Neural cell (in vitro differentiated cells): ENCODE measurements around the gene CLNK.

ENCODE experiments used
- EP300 ChIP-seq: fragments of 450-650 bp; conservative IDR thresholded peaks from 2 replicates; pipeline ENCODE4 v1.6.1; 2014; ENCODE audit warnings: antibody characterized with exemption, mild to moderate bottlenecking, moderate library complexity; ENCODE audit not compliant: poor library complexity, severe bottlenecking
- EZH2 ChIP-seq: fragments of 200-600, 300-800 bp; shearing (Covaris generic), sonication (generic); IDR thresholded peaks from 2 replicates; pipeline ENCODE4 v1.6.1; 2014; ENCODE audit warnings: antibody characterized with exemption, low read length, borderline replicate concordance, mild to moderate bottlenecking; ENCODE audit not compliant: insufficient read depth, poor library complexity, severe bottlenecking
- POLR2AphosphoS5 ChIP-seq: IDR thresholded peaks from 2 replicates; pipeline ENCODE4 v1.6.1; 2012
- RAD21 ChIP-seq: fragments of 450-650 bp; conservative IDR thresholded peaks from 2 replicates; pipeline ENCODE4 v1.6.1; 2014; ENCODE audit warnings: antibody characterized with exemption, mild to moderate bottlenecking, moderate library complexity
- SMC3 ChIP-seq: fragments of 450-650 bp; conservative IDR thresholded peaks from 2 replicates; pipeline ENCODE4 v1.6.1; 2014; ENCODE audit warnings: antibody characterized with exemption, mild to moderate bottlenecking, moderate library complexity; ENCODE audit not compliant: poor library complexity
- TAF1 ChIP-seq: IDR thresholded peaks from 2 replicates; pipeline ENCODE4 v1.6.1; 2012; ENCODE audit warnings: low read depth
- TF ChIP-seq, protein P1 (sequence below): fragments of 450-650 bp; IDR thresholded peaks from 2 replicates; pipeline ENCODE4 v1.5.1; 2014; ENCODE audit warnings: antibody characterized with exemption, mild to moderate bottlenecking, moderate library complexity; ENCODE audit not compliant: poor library complexity, severe bottlenecking

- TF ChIP-seq, protein P1, sequence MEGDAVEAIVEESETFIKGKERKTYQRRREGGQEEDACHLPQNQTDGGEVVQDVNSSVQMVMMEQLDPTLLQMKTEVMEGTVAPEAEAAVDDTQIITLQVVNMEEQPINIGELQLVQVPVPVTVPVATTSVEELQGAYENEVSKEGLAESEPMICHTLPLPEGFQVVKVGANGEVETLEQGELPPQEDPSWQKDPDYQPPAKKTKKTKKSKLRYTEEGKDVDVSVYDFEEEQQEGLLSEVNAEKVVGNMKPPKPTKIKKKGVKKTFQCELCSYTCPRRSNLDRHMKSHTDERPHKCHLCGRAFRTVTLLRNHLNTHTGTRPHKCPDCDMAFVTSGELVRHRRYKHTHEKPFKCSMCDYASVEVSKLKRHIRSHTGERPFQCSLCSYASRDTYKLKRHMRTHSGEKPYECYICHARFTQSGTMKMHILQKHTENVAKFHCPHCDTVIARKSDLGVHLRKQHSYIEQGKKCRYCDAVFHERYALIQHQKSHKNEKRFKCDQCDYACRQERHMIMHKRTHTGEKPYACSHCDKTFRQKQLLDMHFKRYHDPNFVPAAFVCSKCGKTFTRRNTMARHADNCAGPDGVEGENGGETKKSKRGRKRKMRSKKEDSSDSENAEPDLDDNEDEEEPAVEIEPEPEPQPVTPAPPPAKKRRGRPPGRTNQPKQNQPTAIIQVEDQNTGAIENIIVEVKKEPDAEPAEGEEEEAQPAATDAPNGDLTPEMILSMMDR = no peak
- TF ChIP-seq EZH2 = no peak
- no peak for TF ChIP-seq POLR2AphosphoS5
- TF ChIP-seq RAD21 = no peak
- TF ChIP-seq EP300 = no peak
- no peak for TF ChIP-seq TAF1
- TF ChIP-seq SMC3 = no peak
Measured at GRCh38 chr4:10581022-10581421, 103.5 kb downstream of the CLNK start.
